NT2/D1 (cell line): ENCODE data around the gene PIK3R5.

Experiments used
- DNase-seq: peaks from one replicate; pipeline ENCODE4 v3.0.0-alpha.2; 2011; ENCODE audit warnings: low read depth, low spot score
- H3K27me3 ChIP-seq: 2 replicates; pipeline ENCODE4 v1.6.0; 2011; ENCODE audit warnings: mild to moderate bottlenecking; ENCODE audit not compliant: insufficient read length, insufficient read depth
- H3K36me3 ChIP-seq: 2 replicates; pipeline ENCODE4 v1.6.1; 2011; ENCODE audit warnings: mild to moderate bottlenecking, low read length, mixed read lengths; ENCODE audit not compliant: insufficient read depth, insufficient read length
- H3K4me1 ChIP-seq: 2 replicates; pipeline ENCODE4 v1.5.1; 2011; ENCODE audit not compliant: insufficient read depth, insufficient read length
- H3K4me3 ChIP-seq: 2 replicates; pipeline ENCODE4 v1.5.1; 2011; ENCODE audit warnings: low read depth; ENCODE audit not compliant: insufficient read length
- H3K9ac ChIP-seq: 2 replicates; pipeline ENCODE4 v1.6.0; 2011; ENCODE audit warnings: low read depth; ENCODE audit not compliant: insufficient read length
- H3K9me3 ChIP-seq: 2 replicates; pipeline ENCODE4 v1.5.1; 2011; ENCODE audit warnings: mild to moderate bottlenecking, low read length; ENCODE audit not compliant: insufficient read depth
- SUZ12 ChIP-seq: IDR thresholded peaks from 2 replicates; pipeline ENCODE4 v1.6.1; 2011; ENCODE audit not compliant: insufficient read length, insufficient read depth; ENCODE audit errors: extremely low read depth
- YY1 ChIP-seq: IDR thresholded peaks from 2 replicates; pipeline ENCODE4 v1.6.1; 2011; ENCODE audit not compliant: insufficient read length, insufficient read depth
- ZNF274 ChIP-seq: IDR thresholded peaks from 2 replicates; pipeline ENCODE4 v1.6.1; 2011; ENCODE audit warnings: mild to moderate bottlenecking, low read depth, low read length

Gene PIK3R5

DNA sequence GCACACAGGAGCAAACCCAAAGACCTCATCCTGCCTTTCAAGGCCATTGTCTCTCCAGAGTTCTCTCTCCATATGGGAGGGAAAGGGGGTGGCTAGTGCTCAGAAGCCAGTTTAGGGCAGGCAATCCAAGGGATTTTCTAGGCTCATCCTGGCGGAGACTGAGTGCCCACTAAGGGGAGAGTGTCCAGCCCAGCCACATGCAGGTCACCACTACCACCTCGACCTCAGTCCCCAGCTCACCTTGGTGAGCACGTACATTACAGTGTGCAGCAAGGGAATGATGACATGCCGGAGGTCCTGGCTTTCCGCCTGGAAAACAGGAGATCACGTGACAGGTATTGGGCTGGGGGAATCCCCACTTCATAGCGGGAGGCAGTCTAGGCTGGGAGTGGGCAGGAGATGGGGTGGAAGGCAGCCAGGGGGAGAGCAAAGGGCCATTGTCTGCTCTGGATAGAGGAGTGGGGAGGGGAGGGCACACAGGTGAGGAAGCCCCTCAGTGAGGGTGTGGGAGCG is 127.9 kb downstream of the PIK3R5 start:
- Histone ChIP-seq H3K4me1 (peaks cover 4% of the 10 kb centered on the region), H3K27me3 (no peaks in the 10 kb centered on the region), H3K9ac (no peak overlapping the region), H3K9me3 (no peaks in the 10 kb centered on the region), H3K36me3 (no peaks in the 10 kb centered on the region), H3K4me3 (no peak overlapping the region)
- TF ChIP-seq YY1 = no peak
- no peak for TF ChIP-seq ZNF274
- TF ChIP-seq SUZ12 = no peak
- DNase-seq = no peak

DNA sequence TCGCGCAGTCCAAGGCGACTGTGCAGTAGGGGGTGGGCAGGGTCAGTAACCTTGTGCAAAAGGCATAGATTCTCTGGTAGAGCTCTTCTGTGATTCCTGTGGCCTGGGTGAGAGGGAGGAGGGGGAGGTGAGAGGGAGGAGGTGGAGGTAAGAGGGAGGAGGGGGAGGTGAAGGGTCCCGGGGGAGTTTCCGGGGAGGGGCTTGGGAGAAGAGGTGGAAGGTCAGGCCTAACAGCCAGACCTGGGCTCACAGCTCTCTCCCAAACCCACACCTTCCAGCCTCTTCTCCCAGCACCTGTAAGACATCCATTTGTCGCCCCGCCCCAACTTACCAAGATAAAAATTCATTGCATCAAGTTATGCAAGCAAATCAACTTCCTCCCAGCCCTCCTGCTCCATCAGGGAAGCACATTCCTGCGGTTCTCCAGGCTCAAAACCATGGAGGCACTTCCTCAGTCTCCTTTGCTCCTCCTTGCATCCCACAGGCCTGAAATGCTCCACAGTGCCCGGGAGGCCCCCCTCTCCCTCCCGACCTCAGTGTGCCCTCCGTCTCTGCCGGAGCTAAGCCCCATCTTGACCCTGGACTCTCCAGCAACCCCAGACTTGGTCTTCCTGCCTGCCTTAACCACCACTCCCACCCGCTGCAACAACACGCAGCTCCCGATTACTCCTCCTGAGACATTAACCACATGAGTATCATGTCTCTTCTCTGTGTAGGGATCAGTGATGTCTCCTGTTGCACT is 128.5 kb downstream of the PIK3R5 start:
- no peak for DNase-seq
- H3K9ac ChIP-seq = no peak overlapping the region
- no peaks in the 10 kb centered on the region for H3K27me3 ChIP-seq
- H3K4me1 ChIP-seq = peaks cover 4% of the 10 kb centered on the region
- H3K4me3 ChIP-seq = no peak overlapping the region
- H3K36me3 ChIP-seq = no peaks in the 10 kb centered on the region
- H3K9me3 ChIP-seq = no peaks in the 10 kb centered on the region
- no peak for TF ChIP-seq ZNF274
- no peak for TF ChIP-seq YY1
- TF ChIP-seq SUZ12 = no peak

DNA sequence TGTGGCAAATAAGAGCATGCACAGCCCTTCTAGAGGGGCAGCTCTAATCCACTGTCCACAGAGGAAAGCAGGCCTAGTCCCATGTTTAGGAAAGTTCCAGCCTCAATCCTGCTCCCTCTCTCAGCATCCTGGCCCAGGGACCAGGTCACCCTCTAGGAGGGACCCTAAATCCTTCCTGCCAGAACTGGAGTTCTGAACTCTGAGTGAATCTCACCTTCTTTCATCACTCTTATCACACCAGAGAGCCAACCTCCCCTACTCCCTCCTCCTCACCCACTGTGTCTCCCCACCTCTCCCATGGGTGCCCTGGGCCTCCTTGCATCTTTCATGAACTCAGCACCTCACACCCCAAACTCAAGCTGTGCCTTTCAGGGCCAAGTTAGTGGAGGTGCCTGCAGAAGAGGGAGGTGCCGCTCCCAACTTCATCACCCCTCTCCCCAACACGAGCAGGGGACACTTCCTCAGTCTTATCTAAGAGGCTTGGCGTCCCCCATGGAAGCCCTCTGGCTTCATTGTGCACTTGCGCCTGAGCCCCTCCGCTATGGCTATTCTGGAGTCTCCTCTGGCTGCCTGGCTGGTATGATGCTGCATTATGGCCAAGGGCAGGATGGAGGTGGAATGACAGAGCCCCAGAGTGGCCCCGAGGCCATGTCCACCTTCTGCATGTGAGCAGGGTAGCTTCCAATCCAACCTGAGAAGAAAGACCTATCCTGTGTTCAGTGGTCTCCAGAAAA is 129.7 kb downstream of the PIK3R5 start:
- Histone ChIP-seq H3K27me3 (no peaks in the 10 kb centered on the region), H3K4me3 (no peak overlapping the region), H3K9ac (no peak overlapping the region), H3K9me3 (no peaks in the 10 kb centered on the region), H3K36me3 (no peaks in the 10 kb centered on the region), H3K4me1 (peaks cover 4% of the 10 kb centered on the region)
- no peak for DNase-seq
- TF ChIP-seq SUZ12 = no peak
- no peak for TF ChIP-seq YY1
- no peak for TF ChIP-seq ZNF274

DNA sequence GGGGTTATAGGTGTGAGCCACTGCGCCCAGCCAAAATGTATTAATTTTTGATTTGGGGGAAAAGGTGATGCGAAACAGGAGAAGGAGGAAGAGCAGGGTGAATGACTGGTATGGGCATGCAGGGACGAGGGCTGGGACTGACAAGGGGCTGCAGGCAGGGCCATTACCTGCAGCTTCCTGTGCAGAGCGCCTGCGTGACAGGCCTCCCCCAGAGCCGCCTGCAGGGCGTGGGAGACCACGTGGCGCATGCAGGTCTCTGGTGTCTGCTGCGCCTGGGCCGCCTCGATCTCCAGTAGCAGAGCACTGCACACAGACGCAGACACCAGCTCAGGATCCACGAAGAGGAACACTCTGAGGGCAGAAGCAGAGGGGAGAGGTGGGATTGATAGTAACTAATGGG is 130.4 kb downstream of the PIK3R5 start:
- Histone ChIP-seq H3K4me3 (no peak overlapping the region), H3K27me3 (no peaks in the 10 kb centered on the region), H3K9ac (no peak overlapping the region), H3K9me3 (no peaks in the 10 kb centered on the region), H3K36me3 (no peaks in the 10 kb centered on the region), H3K4me1 (peaks cover 4% of the 10 kb centered on the region)
- TF ChIP-seq YY1 (no peak), ZNF274 (no peak)
- DNase-seq = no peak

DNA sequence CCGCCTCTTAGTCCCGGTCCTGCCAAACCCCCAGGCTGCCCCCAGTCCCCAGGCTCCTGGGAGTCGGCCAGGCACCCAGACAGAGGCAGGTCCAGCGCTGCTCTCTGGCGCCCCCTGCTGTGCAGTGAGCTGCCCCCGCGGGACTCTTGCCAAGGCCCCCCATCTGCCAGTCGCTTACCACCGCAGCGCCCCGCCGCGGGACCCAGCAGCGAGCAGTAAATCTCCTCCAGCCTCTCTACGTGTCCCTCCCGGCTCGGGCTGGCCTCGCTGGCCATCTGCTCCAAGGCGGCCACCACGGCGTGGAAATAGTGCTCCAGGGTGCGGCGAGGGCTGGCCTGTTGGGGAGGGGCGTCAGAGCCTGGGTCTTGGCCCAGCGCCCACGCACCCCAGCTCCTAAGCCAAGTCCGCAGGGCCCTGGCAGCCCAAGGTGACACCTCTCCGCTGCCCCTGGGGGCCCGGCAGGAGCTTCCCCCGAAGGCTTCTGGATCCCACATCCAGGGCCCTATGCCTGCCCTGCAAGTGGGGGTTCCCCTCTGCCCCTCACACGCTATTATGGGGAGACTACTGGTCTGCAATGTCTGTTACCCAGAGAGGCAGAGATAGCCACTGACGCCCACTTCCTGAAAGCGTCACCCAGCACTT is 132.7 kb downstream of the PIK3R5 start:
- H3K36me3 ChIP-seq = no peaks in the 10 kb centered on the region
- H3K9me3 ChIP-seq = no peaks in the 10 kb centered on the region
- peaks cover 4% of the 10 kb centered on the region for H3K4me1 ChIP-seq
- no peaks in the 10 kb centered on the region for H3K27me3 ChIP-seq
- TF ChIP-seq YY1 (no peak), ZNF274 (no peak), SUZ12 (no peak)
- DNase-seq = no peak
- H3K4me3 ChIP-seq = no peak overlapping the region
- H3K9ac ChIP-seq = no peak overlapping the region

DNA sequence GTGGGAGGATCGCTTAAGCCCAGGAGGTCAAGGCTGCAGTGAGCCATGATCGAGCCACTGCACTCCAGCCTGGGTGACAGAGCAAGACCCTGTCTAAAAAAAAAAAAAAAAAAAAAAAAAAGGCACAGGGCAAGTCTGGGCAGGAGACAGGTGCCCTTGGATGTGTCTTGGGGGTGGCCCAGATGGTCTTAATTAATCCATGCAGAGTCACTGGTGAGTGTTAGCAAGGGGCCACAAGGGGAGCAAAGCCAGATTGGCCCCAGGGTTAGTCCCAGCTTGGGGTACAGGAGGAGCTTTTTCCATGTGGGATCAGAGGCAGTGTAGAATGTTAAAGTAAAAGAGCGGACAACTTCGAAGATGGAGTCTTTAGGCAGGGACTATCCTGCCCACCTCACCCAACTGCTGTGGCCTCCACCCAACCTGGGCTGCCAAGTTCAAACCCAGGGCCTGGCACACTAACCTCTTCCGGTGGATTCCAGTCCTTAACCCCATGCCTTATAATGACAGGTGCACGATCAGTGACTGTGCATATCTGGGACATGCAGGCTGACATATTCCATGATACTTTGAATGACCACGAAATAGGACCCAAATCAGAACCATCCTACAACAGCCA is 134.2 kb downstream of the PIK3R5 start:
- Histone ChIP-seq H3K9me3 (no peaks in the 10 kb centered on the region), H3K36me3 (no peaks in the 10 kb centered on the region), H3K9ac (no peak overlapping the region), H3K27me3 (no peaks in the 10 kb centered on the region), H3K4me3 (no peak overlapping the region), H3K4me1 (peaks cover 4% of the 10 kb centered on the region)
- no peak for DNase-seq
- TF ChIP-seq YY1 (no peak), SUZ12 (no peak), ZNF274 (no peak)
